ENCODE data around the gene ATP6V0A1. TPM values are rescaled to one million over a fixed set of nuclear protein-coding genes. Genes with fewer than 3 reads are reported as not detected.

Gene ATP6V0A1
- total RNA-seq, 4 donors from 2014 or later, result 51.9 to 74.9 (median 63.9) TPM

DNA sequence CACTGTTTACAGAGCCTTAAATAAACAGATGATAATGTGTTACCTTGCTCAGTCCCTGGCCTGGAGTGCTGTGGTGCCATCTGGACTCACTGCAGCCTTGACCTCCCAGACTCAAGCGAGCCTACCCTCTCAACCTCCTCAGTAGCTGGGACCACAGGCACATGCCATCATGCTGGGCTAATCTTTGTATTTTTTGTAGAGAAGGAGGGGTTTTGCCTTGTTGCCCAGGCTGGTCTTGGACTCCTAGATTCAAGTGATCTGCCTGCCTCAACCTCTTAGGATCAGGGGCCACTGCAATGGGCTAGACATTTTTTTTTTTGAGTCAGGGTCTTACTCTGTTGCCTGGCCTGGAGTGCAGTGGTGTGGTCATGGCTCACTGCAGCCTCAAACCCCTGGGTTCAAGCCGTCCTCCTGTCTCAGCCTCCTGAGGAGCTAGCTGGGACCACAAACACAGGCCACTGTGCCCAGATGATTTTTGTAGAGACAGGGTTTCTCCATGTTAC lies 72.3 kb downstream of the ATP6V0A1 start:
- intact Hi-C loops (cut with DNase I), result no loop called here
- no peaks in the 10 kb centered on the region for H3K9me3 ChIP-seq
- 82% methylated on average over 1 of the region's 2 CpGs for WGBS
- peaks cover 15 to 62% (median 57%) of the 10 kb centered on the region in 4 donors for H3K4me1 ChIP-seq
- DNase-seq (ENCODE audit: extremely low spot score), result no peak
- TF ChIP-seq POLR2AphosphoS5 (IDR thresholded peaks at IDR 0.05) (no peak), EP300 (IDR thresholded peaks at IDR 0.05) (no peak), POLR2A (IDR thresholded peaks at IDR 0.05; ENCODE audit: low read depth) (no peak), CTCF (IDR thresholded peaks at IDR 0.05) (no peak)
- H3K27me3 ChIP-seq, result no peaks in the 10 kb centered on the region
- H3K27ac ChIP-seq (replicated peaks in 1 of 4), result peak overlapping the region; percentile 82 to 87 (median 84)
- H3K36me3 ChIP-seq, result no peaks in the 10 kb centered on the region
- no peak overlapping the region for H3K4me3 ChIP-seq

DNA sequence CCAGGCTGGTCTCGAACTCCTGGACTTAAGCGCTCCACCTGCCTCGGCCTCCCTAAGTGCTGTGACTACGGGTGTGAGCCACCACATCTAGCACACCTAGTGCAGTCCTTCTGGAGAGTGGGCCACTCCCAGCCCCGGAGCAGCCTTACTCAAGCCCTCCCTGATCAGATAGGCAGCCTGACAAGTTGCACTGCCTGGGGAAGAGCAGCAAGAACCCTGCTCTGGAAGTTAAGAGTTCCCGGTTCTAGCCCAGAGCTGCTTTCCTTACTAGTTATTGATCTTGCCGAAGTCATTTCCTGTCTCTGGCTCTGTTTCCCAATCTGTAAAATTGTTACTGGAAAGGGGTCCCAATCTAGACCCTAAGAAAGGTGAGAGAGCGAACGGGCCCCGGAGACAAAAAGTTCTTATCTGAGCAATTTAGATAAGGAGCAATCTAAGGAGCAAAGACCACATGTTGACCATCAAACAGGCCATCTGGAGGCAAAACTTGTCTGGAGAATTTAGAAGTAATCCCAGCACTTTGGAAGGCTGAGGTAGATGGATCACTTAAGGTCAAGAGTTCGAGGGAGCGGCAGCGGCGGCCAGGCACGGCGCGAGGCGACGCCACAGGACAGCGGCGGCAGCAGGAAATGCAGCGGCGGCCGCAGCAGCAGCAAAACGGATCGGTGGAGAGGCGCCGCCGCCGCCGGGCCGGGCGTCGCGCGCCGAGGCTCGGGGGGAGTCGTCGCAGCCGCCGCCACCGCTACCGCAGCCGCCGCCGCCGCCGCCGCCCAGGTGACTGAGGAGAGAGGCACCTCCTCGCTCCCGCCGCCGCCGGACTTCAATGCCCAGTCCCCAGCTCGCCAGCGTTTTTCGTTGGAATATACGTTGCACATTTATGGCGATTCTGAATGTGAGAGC lies 73.0 kb downstream of the ATP6V0A1 start:
- Histone ChIP-seq H3K4me3 (peak overlapping the region; percentile 54 to 66 (median 60)), H3K27me3 (no peaks in the 10 kb centered on the region), H3K27ac (replicated peaks in 1 of 4) (peak overlapping the region; percentile 82 to 87 (median 84)), H3K9me3 (no peaks in the 10 kb centered on the region), H3K4me1 (peaks cover 10 to 58% (median 52%) of the 10 kb centered on the region in 4 donors), H3K36me3 (no peaks in the 10 kb centered on the region)
- TF ChIP-seq POLR2AphosphoS5 (IDR thresholded peaks at IDR 0.05), result peak; percentile 34 to 61
- no peak for TF ChIP-seq POLR2A (IDR thresholded peaks at IDR 0.05; ENCODE audit: low read depth)
- peak; percentile 38 to 76 (median 65) for TF ChIP-seq CTCF (IDR thresholded peaks at IDR 0.05)
- 16% methylated on average over 18 of the region's 60 CpGs for WGBS
- intact Hi-C loops (cut with DNase I), result no loop called here
- no peak for DNase-seq (ENCODE audit: extremely low spot score)

DNA sequence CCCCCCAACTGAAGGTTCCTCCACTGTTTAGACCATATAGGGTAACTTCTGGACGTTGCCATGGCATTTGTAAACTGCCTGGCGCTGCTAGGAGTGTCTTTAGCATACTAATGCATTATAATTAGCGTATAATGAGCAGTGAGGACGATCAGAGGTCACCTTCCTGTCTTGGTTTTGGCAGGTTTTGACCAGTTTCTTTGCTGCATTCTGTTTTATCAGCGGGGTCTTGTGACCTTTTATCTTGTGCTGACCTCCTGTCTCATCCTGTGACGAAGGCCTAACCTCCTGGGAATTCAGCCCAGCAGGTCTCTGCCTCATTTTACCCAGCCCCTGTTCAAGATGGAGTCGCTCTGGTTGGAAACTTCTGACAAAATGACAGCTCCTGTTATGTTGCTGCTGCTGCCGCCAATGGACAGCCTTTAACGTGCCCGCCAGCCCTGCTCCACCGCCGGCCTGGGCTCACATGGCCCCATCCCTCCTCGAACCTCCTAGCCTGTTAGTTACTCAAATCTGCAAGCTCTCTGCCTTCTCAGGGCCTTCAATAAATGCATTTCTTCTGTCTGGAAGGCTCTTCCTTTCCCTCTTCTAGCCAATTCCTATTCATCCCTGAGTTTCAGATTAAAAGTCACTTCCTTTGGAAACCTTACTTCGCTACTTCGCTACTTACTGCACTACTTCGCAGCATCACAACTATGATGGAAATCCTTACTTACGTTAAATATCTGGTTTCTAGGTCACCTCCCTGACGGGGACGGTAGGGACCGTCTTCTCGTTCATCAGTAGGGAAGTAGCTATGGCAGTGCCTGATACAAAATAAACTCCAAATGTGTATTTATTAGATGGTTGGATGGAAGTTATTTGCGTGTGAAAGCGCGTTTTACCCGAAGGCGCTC lies 76.7 kb downstream of the ATP6V0A1 start:
- H3K4me1 ChIP-seq, result peaks cover 18 to 56% (median 50%) of the 10 kb centered on the region in 4 donors
- 36% methylated on average over 26 of the region's 26 CpGs for WGBS
- no peak for TF ChIP-seq POLR2AphosphoS5 (IDR thresholded peaks at IDR 0.05)
- TF ChIP-seq EP300 (IDR thresholded peaks at IDR 0.05), result no peak
- TF ChIP-seq POLR2A (IDR thresholded peaks at IDR 0.05; ENCODE audit: low read depth), result no peak
- TF ChIP-seq CTCF (IDR thresholded peaks at IDR 0.05), result no peak

DNA sequence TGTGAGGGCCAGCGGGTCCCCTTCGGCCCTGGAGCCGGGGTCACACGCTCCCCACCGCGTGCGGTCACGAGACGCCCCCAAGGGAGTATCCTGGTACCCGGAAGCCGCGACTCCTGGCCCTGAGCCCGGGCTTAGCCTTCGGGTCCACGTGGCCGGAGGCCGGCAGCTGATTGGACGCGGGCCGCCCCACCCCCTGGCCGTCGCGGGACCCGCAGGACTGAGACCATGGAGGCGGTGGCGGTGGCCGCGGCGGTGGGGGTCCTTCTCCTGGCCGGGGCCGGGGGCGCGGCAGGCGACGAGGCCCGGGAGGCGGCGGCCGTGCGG lies 77.3 kb downstream of the ATP6V0A1 start, which contains the start of gene NAGLU:
Gene NAGLU, plus strand, starts transcription at position 194 of the 324 bp plus-strand sequence. Its CDS starts 32 bp downstream, at position 226.
- H3K27ac ChIP-seq (replicated peaks in 1 of 4), result peak within 1 kb of the TSS; percentile 86 to 98 (median 92)
- peak within 1 kb of the TSS; percentile 63 to 89 (median 74) for H3K4me3 ChIP-seq
- peak in 1 of 3 experiments; percentile 11 for TF ChIP-seq CTCF (IDR thresholded peaks at IDR 0.05)
- TF ChIP-seq EP300 (IDR thresholded peaks at IDR 0.05), result no peak
- peak; percentile 72 for TF ChIP-seq POLR2A (IDR thresholded peaks at IDR 0.05; ENCODE audit: low read depth)
- TF ChIP-seq POLR2AphosphoS5 (IDR thresholded peaks at IDR 0.05), result peak; percentile 89 to 97
- H3K27me3 ChIP-seq, result no peaks in the 10 kb centered on the region
- peaks cover 18 to 51% (median 45%) of the 10 kb centered on the region in 4 donors for H3K4me1 ChIP-seq
- H3K9me3 ChIP-seq, result no peaks in the 10 kb centered on the region
- WGBS, result 0% methylated on average over 16 of the region's 40 CpGs
- intact Hi-C loops (cut with DNase I), result no loop called here
- peaks cover 13 to 29% (median 24%) of the 10 kb centered on the region in 4 donors for H3K36me3 ChIP-seq
- DNase-seq (ENCODE audit: extremely low spot score), result peak; percentile 99

More for the DNA sequence above, 76.7 kb downstream of the ATP6V0A1 start:
- DNase-seq (ENCODE audit: extremely low spot score), result no peak
- no peaks in the 10 kb centered on the region for H3K27me3 ChIP-seq
- no peaks in the 10 kb centered on the region for H3K9me3 ChIP-seq
- peak overlapping the region; percentile 86 to 98 (median 92) for H3K27ac ChIP-seq (replicated peaks in 1 of 4)
- peaks cover 13 to 23% (median 19%) of the 10 kb centered on the region in 4 donors for H3K36me3 ChIP-seq
- H3K4me3 ChIP-seq, result peak overlapping the region; percentile 63 to 89 (median 74)
- intact Hi-C loops (cut with DNase I), result no loop called here
